Activated CD4-positive, alpha-beta T cell treated with anti-CD3 and anti-CD28 coated beads, Interleukin-2, amount 50 U/mL, for 1 hour (primary cell): ENCODE measurements around the gene TRIM14.
"Not testable (repeated sequence)": the region's sequence is repeated elsewhere in the genome, so short reads cannot be mapped to it uniquely, and the experiment has no call there.

Experiments
- DNase-seq: peaks from one replicate; pipeline ENCODE4 v3.0.0-alpha.2; 2020

The TRIM14 gene

DNA sequence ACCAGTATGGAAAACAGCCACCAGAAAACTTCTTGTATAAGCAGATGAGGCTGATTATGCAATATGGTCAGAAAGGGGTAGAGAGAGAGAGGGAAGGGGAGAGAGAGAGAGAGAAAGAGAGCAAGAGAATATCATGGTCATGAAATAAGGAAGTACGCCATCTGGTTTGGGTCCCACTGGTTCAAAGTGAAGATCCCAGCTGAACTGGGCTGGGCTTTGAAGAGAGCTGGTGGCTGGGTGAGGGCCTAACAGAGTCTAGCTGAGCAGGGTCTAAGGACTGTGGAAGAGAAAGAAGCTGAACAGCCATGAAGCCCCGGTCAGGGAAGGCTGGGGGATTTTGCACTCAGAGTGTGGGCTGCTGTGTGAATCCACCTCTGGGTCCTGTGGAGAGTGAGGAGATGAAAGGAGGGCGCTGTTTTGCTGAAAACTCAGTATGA lies 14.6 kb downstream of the TRIM14 start:
- DNase-seq: no peak

DNA sequence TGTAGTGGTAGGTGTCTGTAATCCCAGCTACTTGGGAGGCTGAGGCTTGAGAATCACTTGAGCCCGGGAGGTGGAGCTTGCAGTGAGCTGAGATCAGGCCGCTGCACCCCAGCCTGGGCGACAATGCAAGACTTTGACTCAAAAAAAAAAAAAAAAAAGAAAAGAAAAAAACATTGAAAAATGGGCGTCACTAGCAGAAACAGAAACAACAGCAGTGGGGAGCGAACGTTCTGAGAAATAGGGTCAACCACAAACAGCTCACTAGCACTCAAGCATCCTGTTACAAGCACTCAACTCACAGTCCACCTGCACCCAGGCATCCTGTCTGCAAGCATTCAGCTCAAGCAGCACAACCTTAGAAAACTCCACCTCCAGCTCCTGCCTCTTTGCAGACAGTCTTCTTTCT lies 17.2 kb downstream of the TRIM14 start:
- DNase-seq: peak; percentile 72

DNA sequence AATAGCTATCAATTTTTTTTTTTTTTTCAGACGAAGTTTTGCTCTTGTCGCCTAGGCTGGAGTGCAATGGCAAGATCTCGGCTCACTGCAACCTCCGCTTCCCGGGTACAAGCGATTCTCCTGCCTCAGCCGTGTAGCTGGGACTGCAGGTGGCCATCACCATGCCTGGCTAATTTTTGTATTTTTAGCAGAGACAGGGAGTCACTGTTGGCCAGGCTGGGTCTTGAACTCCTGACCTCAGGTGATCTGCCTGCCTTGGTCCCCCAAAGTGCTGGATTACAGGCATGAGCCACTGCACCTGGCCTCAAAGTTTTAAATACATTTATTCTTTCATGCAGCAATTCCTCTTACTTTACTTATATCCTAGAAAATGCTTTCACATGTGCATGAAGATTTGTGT lies 17.6 kb downstream of the TRIM14 start:
- no peak for DNase-seq

DNA sequence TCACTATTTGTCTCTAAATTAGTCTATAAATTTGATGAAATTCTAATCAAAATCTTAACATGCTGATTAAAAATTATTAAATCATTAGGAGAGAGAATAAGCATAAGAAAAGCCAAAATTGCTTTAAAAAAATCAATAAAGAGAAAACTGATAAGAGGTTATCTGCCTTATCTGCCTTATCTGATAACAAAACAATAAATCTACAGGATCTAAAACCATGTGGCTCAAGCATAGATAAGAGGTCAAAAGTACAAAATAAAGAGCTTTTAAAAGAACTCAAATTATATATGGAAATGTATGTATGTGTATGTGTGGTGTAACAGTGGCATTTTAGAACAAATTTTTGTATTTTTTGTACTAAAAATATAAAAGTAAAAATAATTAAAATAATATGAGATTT lies 18.6 kb downstream of the TRIM14 start:
- DNase-seq: no peak

- DNase-seq: no peak
Measured at GRCh38 chr9:98099898-98100297, 19.1 kb downstream of the TRIM14 start.

DNA sequence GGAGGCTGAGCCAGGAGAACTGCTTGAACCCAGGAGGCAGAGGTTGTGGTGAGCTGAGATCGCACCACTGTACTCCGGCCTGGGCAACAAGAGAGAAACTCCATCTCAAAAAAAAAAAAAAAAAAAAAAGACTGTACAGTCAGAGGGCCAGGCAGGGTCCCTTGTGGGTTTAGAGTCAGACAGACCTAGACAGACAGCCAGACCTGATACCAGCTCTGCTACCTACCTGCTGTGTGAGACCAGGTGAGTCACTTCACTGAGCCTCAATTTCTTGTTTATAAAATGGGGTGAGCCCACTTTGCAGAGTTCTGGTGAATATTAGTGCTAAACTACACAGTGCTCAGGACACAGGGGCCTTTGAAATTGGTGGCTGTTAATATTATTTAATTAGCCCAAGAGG lies 19.7 kb downstream of the TRIM14 start:
- DNase-seq: peak; percentile 30

DNA sequence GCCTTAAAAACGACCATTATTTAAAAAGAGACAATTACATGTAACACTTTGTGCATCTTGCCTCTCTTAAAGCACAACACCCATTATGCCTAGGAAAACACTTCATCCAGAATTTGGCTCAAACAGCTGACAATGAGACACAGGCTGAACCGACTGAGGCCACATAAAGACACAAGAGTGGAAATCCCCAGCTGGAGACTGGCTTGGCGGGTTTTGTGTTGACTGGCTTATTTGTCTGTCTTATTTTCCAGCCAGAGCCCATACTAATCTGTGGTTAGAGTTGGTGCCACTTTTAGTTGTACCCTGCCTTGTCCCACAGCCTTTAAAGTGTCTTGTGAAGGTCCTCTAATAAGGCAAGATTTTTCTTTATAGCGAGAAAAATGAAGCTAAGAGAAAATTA lies 21.2 kb downstream of the TRIM14 start:
- peak; percentile 49 for DNase-seq

DNA sequence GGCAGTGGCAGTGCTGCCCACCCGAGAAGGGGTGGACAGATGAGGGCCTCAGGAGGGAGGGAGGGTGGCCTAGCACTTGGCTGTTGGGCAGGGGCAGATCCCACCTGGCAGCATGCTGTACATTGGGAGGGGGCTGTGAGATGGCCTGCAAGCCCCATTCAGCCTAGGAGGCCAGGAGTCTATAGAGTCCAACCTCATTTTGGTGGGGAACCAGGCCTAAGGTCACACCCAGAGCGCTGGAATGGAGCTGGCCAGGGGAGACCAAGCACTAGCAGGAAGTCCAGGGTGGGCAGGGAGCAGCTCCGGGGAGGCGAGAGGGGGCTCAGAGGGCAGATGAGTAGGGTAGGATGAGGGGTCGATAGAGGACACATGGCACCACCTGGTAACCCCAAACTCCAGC lies 22.9 kb downstream of the TRIM14 start:
- no peak for DNase-seq

GRCh38 chr9:98095401-98095800 lies 23.6 kb downstream of the TRIM14 start:
- no peak for DNase-seq

DNA sequence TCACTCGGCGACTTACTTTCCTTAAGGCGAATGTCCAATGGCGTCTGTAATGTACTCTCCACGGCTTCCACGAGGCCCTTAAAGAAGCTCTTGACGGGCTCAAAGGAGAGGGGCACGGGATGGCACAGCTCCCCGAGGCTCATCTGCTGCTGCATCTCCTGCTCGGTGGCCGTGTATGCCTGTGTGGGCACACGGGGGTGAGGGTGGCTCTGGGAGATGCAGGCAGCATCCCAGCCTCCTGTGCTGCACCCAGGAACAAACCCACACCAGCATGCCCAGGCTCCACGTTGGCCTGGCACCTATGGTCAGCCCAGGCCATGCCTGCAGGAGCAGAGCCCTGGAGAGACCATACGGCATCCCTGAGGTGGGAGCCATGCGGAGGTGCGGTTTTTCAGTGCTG lies 24.2 kb downstream of the TRIM14 start:
- no peak for DNase-seq

GRCh38 chr9:98094316-98094715 lies 24.7 kb downstream of the TRIM14 start:
- no peak for DNase-seq

DNA sequence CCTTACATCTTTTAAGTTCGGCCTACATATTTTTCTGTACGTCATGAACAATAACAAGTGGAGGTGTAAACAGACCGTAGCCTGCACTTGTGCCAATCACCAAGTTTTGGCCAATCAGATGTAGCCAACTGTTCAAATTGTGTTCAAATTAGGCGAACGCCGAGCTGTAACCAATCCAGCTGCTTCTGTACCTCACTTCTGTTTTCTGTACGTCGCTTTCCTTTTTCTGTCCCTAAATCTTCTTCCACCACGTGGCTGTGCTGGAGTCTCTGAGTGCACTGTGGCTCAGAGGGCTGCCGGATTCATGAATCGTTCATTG lies 26.4 kb downstream of the TRIM14 start:
- DNase-seq: no peak

GRCh38 chr9:98091735-98092612 lies 27.0 kb downstream of the TRIM14 start:
- DNase-seq: no peak

DNA sequence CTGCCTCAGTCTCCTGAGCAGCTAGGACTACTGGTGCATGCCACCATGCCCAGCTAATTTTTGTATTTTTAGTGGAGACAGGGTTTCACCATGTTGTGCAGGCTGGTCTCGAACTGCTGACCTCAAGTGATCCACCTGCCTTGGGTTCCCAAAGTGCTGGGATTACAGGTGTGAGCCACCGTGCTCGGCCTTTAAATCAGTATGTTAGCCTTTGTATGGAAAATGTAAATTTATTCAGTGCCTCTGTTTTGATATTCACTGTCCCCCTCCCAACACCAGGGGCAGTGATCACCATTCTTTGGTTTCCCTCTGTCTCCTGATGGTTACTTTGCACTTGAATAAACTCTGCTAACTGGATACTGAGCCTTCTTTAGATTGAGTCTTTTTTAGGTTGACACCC lies 28.3 kb downstream of the TRIM14 start:
- not testable (repeated sequence) for DNase-seq

DNA sequence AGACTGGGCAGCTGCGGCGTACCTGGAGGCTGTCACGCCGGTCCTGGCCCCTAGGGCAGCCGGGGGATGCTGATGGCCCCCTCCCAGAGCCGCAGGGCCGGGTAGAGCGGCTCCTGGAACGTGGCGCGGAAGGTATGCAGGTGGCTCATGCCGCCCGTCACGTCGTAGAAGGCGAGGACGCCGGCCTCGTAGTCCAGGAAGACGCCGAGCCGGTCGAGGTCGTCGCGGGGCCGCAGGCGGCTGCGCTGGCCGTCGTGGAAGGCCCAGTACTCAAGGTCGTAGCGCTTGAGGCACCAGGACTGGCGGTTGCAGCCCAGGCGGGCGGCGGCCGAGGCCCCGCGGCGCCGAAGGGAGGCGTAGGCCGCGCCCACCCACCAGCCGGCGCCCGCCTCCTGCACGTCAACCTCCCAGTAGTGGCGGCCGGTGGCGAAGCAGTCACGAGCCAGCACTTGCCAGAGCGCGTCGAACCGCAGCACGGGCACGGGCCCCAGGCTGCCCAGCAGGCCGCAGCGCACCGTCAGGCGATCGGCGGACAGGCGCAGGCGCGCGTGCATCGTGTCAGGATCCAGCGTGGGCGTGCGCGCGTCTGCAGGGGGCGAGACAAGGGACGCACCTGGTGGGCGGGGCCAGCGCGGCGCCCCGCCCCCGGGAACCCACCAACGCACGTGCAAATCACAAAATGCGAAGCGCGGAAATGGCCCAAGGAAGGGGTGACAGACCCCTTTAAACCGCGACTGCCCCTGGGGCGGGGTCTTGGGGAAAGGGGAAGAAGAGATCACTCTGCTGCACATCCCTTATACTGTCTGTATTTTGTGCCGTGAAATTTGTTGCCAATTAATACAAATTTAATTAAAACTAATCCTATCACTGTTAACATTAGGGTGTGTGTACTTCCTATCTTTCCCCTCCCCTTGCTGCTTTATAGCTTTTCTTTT lies 31.3 kb downstream of the TRIM14 start:
- DNase-seq: no peak

DNA sequence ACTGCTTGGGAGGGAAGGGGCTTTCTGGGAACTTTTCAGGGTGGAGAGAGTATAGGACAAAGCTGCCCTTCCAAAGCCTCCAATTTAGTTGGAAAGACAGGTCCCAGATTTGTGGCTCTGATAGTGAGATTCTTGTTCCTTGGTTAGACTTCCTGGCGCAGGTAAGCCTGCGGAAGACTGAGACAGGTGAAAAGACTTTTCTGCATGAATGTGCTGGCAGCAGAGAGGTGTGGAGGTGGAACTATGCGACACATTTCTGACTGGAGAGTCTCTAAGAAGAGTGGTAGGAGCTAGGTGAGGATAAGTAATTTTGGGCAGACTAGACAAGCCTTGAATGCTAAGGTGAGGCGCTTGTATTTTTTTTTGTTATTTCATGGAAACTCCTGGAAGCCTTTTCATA lies 32.6 kb downstream of the TRIM14 start:
- DNase-seq: no peak

GRCh38 chr9:98085944-98086343 lies 33.1 kb downstream of the TRIM14 start:
- DNase-seq: no peak

DNA sequence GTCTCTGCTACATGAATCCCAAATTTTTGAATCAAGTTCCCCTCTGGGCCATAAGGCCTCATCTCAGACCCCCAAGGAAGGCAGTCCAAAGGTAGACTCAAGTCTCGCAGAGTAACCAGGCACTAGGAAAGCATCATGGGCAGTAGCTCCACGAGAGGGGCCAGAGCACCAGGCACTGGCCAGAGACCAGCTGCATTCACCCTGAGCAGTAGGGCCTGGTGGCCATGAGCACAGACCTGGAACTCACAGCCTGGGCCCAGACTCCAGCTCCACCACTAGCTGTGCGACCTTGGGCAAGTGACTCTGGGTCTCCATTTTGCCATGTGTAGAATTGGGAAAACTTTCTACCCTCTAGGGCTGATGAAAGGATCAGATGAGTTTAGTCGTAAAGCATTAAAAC lies 34.0 kb downstream of the TRIM14 start:
- DNase-seq: no peak

DNA sequence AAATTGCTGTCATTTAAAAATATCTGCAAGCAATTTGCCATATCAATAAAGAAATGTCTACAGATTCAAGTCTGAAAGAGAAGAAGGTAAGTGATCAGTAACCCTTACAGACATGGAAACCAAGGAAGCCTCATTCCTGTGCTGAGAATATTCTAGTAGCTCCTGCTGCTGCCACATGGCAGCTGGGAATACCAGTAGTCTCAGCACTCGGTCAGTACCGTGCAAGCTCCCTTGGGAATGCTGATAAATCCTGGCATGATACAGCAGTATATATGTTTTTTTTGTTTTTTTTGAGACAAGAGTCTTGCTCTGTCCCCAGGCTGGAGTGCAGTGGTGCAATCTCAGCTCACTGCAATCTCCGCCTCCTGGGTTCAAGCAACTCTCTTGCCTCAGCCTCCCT lies 34.6 kb downstream of the TRIM14 start:
- no peak for DNase-seq

- DNase-seq: no peak
Measured at GRCh38 chr9:98083566-98084183, 35.3 kb downstream of the TRIM14 start.

DNA sequence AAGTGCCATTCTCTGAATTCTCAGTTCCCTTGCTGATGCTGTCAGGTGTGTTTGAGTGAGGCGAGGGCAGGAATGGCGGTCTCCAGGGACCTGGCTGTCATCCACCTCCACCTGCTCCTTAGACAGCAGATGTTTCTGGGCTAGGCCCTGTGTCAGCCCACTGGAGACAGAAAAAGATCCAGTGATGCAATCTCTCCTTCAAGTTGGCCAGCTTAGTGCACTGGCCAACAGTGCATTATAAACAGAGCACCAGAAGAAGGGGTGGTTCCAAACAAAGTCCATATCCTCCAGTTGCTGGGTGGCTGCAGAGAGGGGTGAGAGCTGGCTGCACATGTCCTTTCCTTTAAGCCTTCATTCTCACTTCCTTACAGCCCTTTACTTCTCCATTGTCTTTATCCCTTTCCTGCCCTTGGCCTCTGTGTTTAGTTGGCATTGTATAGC lies 35.9 kb downstream of the TRIM14 start:
- no peak for DNase-seq

GRCh38 chr9:98081477-98082219 lies 37.4 kb downstream of the TRIM14 start:
- DNase-seq: peak; percentile 16

- no peak for DNase-seq
Measured at GRCh38 chr9:98080780-98081179, 38.2 kb downstream of the TRIM14 start.
